A549 (cell line): ENCODE data around the gene PRAC1. TPM values are rescaled to one million over a fixed set of nuclear protein-coding genes. Genes with fewer than 3 reads are reported as not detected.

Experiments
- ATAC-seq, 2 experiments: fragments of 200-7000 bp in 1 of 2; fragments of >200 bp in 1 of 2; cut with Nextera tagmentation in 1 of 2; cut with Tn5 transposase in 1 of 2; 3 replicates each; pipeline versions ENCODE4 v1.8.0 to v1.9.1; 2018 to 2020; ENCODE audit warnings: mild to moderate bottlenecking in 1 of 2, moderate library complexity in 1 of 2
- CTCF ChIA-PET: fragments of 300-600 bp; sonication (Branson Sonifier 250); formaldehyde crosslinking; extraction: SDS; loops from one replicate; lab custom pipeline; 2021; ENCODE audit warnings: antibody characterized with exemption, inconsistent platforms; lab: Yijun Ruan, JAX
- POLR2A ChIA-PET: fragments of 350-600 bp; formaldehyde crosslinking; extraction: SDS; loops from one replicate; lab custom pipeline; 2021; ENCODE audit warnings: antibody characterized with exemption, inconsistent platforms; lab: Yijun Ruan, JAX
- DNase-seq, 2 experiments: peaks; one replicate each; pipeline versions ENCODE4 v3.0.0 to v3.0.0-alpha.2; 2011 to 2016; ENCODE audit warnings: low read depth in 1 of 2, low spot score in 1 of 2
- FAIRE-seq: peaks from 2 replicates; lab custom pipeline; 2011; peaks lifted over from hg19 to GRCh38; lab: Jason Lieb, UNC
- H3K27ac ChIP-seq, 2 experiments: fragments of >200 bp; sonication (Bioruptor Twin); formaldehyde crosslinking; 3 replicates each; pipeline ENCODE4 v1.5.1; 2016 to 2017
- H3K4me1 ChIP-seq: fragments of >200 bp; sonication (Bioruptor Twin); formaldehyde crosslinking; 3 replicates; pipeline ENCODE4 v1.6.1; 2016
- H3K4me2 ChIP-seq: fragments of >200 bp; sonication (Bioruptor Twin); formaldehyde crosslinking; 3 replicates; pipeline ENCODE4 v1.6.1; 2016
- H3K4me3 ChIP-seq: fragments of >200 bp; sonication (Bioruptor Twin); formaldehyde crosslinking; 3 replicates; pipeline ENCODE4 v1.5.1; 2016
- H3K9me3 ChIP-seq: fragments of >200 bp; sonication (Bioruptor Twin); formaldehyde crosslinking; 3 replicates; pipeline ENCODE4 v1.6.1; 2016
- CBX2 ChIP-seq: fragments of 200-600 bp; sonication (generic); IDR thresholded peaks from 2 replicates; pipeline ENCODE4 v1.6.1; 2016; ENCODE audit warnings: low read depth, mild to moderate bottlenecking, borderline replicate concordance
- CBX8 ChIP-seq: fragments of 200-600 bp; sonication (generic); IDR thresholded peaks from 2 replicates; pipeline ENCODE4 v1.6.1; 2016
- CHD4 ChIP-seq: fragments of 200-600 bp; sonication (generic); IDR thresholded peaks from 2 replicates; pipeline ENCODE4 v1.6.1; 2016; ENCODE audit warnings: antibody characterized with exemption, mild to moderate bottlenecking, borderline replicate concordance
- EHF ChIP-seq: fragments of 250-450 bp; sonication (Bioruptor Pico); IDR thresholded peaks from 2 replicates; pipeline ENCODE4 v1.5.0; 2020; ENCODE audit warnings: mild to moderate bottlenecking
- EP300 ChIP-seq, 2 experiments: fragments of >200 bp; sonication (Bioruptor Twin); formaldehyde crosslinking; IDR thresholded peaks; 2 replicates in 1 of 2; 3 replicates in 1 of 2; pipeline ENCODE4 v1.6.1; 2016 to 2017
- FOXS1 ChIP-seq: fragments of 250-450 bp; sonication (Bioruptor Pico); IDR thresholded peaks from 2 replicates; pipeline ENCODE4 v1.5.0; 2020; ENCODE audit warnings: mild to moderate bottlenecking, moderate library complexity
- HEYL ChIP-seq: fragments of 250-450 bp; sonication (Bioruptor Pico); IDR thresholded peaks from 2 replicates; pipeline ENCODE4 v1.8.0; 2021; ENCODE audit warnings: mild to moderate bottlenecking, moderate library complexity
- JUN ChIP-seq, 2 experiments: fragments of >200 bp; sonication (Bioruptor Twin); formaldehyde crosslinking; IDR thresholded peaks; 2 replicates in 1 of 2; 3 replicates in 1 of 2; pipeline ENCODE4 v1.6.1; 2016 to 2017
- MAFK ChIP-seq: fragments of 450-650 bp; IDR thresholded peaks from 2 replicates; pipeline ENCODE4 v1.6.1; 2014; ENCODE audit not compliant: partially characterized antibody
- NR3C1 ChIP-seq: fragments of >200 bp; sonication (Bioruptor Twin); formaldehyde crosslinking; IDR thresholded peaks from 3 replicates; pipeline ENCODE4 v1.6.1; 2017
- POLR2A ChIP-seq: IDR thresholded peaks from 2 replicates; pipeline ENCODE4 v1.6.1; 2012; ENCODE audit warnings: mild to moderate bottlenecking, low read length
- RAD21 ChIP-seq, 2 experiments: fragments of >200 bp in 1 of 2; sonication (Bioruptor Twin) in 1 of 2; formaldehyde crosslinking in 1 of 2; IDR thresholded peaks in 1 of 2; conservative IDR thresholded peaks in 1 of 2; 2 replicates in 1 of 2; 3 replicates in 1 of 2; pipeline ENCODE4 v1.6.1; 2012 to 2018; ENCODE audit warnings: inconsistent platforms in 1 of 2
- RNF2 ChIP-seq: fragments of 200-600 bp; sonication (generic); IDR thresholded peaks from 2 replicates; pipeline ENCODE4 v1.6.1; 2016; ENCODE audit warnings: low read depth, mild to moderate bottlenecking, antibody characterized with exemption, moderate library complexity, borderline replicate concordance
- SREBF2 ChIP-seq: fragments of 450-650 bp; IDR thresholded peaks from 2 replicates; pipeline ENCODE4 v1.6.1; 2014; ENCODE audit warnings: mild to moderate bottlenecking, moderate library complexity
- TFCP2L1 ChIP-seq: fragments of 250-450 bp; sonication (Bioruptor Pico); IDR thresholded peaks from 2 replicates; pipeline ENCODE4 v1.5.0; 2021; ENCODE audit warnings: mild to moderate bottlenecking
- TP53 ChIP-seq: fragments of 250-450 bp; sonication (Bioruptor Pico); IDR thresholded peaks from 2 replicates; pipeline ENCODE4 v1.5.0; 2021; ENCODE audit warnings: mild to moderate bottlenecking, moderate library complexity
- ZFP36 ChIP-seq: fragments of 450-650 bp; IDR thresholded peaks from 2 replicates; pipeline ENCODE4 v1.6.1; 2014; ENCODE audit warnings: borderline replicate concordance; ENCODE audit not compliant: partially characterized antibody
- WGBS: methylation state at CpG from one replicate; pipeline ENCODE4 v1.1.6; 2017; ENCODE audit errors: missing lambda C conversion rate; 5-methylcytosine and 5-hydroxymethylcytosine counted together
- polyA plus RNA-seq, 4 experiments: library from polyadenylated mRNA; depleted of rRNA in 3 of 4; stranded (reverse); fragments of >200 nt; fragmentation: RNase III in 1 of 4; extraction: RNeasy Plus Mini Kit Qiagen cat#74134 plus additional on column Dnase treatment in 1 of 4; gene quantifications; 2 replicates in 3 of 4; 3 replicates in 1 of 4; pipeline ENCODE4 v1.2.3, GENCODE V29; 2011 to 2017
- TF ChIP-seq, protein P1 (sequence below): fragments of 200-600 bp; sonication (generic); IDR thresholded peaks from 2 replicates; pipeline ENCODE4 v1.6.1; 2016; ENCODE audit warnings: antibody characterized with exemption, mild to moderate bottlenecking, moderate library complexity
- TF ChIP-seq, protein P2 (sequence below): IDR thresholded peaks from 2 replicates; pipeline ENCODE4 v1.6.1; 2012; ENCODE audit warnings: low read depth, borderline replicate concordance
- TF ChIP-seq, protein P3 (sequence below): IDR thresholded peaks from 2 replicates; pipeline ENCODE4 v1.6.1; 2012
- TF ChIP-seq, protein P4 (sequence below): IDR thresholded peaks from 2 replicates; pipeline ENCODE4 v1.6.1; 2012
- TF ChIP-seq, protein P5 (sequence below): fragments of >200 bp; sonication (Bioruptor Twin); formaldehyde crosslinking; IDR thresholded peaks from 2 replicates; pipeline ENCODE4 v1.6.1; 2016
- TF ChIP-seq, protein P6 (sequence below): fragments of 450-650 bp; IDR thresholded peaks from 2 replicates; pipeline ENCODE4 v1.6.1; 2014; ENCODE audit warnings: antibody characterized with exemption

Gene PRAC1
- polyA plus RNA-seq, 2 of the 4 experiments (the other 2 are of a cell fraction): not detected

DNA sequence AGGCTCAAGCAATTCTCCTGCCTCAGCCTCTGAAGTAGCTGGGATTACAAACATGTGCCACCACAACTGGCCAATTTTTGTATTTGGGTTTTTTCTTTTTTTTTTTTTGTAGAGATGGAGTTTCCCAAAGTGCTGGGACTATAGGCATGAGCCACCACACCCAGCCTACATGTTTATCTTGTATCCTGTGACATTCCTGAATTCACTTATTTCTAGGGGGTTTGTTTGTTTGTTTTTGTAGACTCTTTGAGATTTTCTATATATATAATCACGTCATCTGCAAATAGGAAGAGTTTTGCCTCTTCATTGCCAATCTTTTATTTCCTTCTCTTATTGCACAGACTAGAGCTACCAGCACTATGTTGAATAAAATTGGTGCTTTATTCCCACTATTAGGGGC is 29.1 kb downstream of the PRAC1 start:
- Histone ChIP-seq H3K4me2 (peak overlapping the region; percentile 22; the same call in 1 of the 3 replicates), H3K4me3 (no peak overlapping the region), H3K9me3 (peaks cover 3% of the 10 kb centered on the region; the same call in 1 of the 3 replicates), H3K27ac (no peak overlapping the region), H3K4me1 (0 out of 3 replicates have a peak, but pooled peaks cover 5% of the 10 kb centered on the region)
- FAIRE-seq (no peak), ATAC-seq (peak in 1 of 2 experiments; percentile 69; a peak in 3 of 6 replicates), DNase-seq (peak in 1 of 2 experiments; percentile 33)
- ChIA-PET CTCF (interaction anchor here (0.6 to 3.5 kb wide), 9 partner anchors 9 to 877 kb away, joined by 3 to 22 read pairs (median 4); no protein-coding TSS in a partner anchor), POLR2A (no interaction called here)
- no peak for TF ChIP-seq SREBF2
- TF ChIP-seq, protein P1, sequence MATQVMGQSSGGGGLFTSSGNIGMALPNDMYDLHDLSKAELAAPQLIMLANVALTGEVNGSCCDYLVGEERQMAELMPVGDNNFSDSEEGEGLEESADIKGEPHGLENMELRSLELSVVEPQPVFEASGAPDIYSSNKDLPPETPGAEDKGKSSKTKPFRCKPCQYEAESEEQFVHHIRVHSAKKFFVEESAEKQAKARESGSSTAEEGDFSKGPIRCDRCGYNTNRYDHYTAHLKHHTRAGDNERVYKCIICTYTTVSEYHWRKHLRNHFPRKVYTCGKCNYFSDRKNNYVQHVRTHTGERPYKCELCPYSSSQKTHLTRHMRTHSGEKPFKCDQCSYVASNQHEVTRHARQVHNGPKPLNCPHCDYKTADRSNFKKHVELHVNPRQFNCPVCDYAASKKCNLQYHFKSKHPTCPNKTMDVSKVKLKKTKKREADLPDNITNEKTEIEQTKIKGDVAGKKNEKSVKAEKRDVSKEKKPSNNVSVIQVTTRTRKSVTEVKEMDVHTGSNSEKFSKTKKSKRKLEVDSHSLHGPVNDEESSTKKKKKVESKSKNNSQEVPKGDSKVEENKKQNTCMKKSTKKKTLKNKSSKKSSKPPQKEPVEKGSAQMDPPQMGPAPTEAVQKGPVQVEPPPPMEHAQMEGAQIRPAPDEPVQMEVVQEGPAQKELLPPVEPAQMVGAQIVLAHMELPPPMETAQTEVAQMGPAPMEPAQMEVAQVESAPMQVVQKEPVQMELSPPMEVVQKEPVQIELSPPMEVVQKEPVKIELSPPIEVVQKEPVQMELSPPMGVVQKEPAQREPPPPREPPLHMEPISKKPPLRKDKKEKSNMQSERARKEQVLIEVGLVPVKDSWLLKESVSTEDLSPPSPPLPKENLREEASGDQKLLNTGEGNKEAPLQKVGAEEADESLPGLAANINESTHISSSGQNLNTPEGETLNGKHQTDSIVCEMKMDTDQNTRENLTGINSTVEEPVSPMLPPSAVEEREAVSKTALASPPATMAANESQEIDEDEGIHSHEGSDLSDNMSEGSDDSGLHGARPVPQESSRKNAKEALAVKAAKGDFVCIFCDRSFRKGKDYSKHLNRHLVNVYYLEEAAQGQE: no peak
- TF ChIP-seq, protein P2, sequence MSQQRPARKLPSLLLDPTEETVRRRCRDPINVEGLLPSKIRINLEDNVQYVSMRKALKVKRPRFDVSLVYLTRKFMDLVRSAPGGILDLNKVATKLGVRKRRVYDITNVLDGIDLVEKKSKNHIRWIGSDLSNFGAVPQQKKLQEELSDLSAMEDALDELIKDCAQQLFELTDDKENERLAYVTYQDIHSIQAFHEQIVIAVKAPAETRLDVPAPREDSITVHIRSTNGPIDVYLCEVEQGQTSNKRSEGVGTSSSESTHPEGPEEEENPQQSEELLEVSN: no peak
- TF ChIP-seq TP53 (CRISPR knock-in tag): no peak
- no peak for TF ChIP-seq CHD4
- WGBS: 47% methylated on average over 1 of the region's 1 CpG

DNA sequence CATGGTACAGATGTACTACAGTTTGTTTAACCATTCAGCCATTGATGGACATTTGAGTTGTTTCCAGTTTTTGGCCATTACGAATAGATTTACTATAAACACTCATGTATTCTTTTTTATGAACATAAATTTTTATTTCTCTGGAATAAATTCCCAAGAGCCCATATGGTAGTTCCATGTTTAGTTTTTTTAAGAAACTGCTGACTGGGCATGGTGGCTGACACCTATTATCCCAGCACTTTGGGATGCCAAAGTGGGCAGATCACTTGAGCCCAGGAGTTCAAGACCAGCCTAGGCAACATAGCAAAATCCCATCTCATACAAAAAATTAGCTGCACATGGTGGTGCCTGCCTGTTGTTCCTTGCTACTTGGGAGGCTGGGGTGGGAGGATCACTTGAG is 30.3 kb downstream of the PRAC1 start:
- Histone ChIP-seq H3K4me2 (no peak overlapping the region), H3K9me3 (peaks cover 3% of the 10 kb centered on the region; the same call in 1 of the 3 replicates), H3K4me1 (0 out of 3 replicates have a peak, but pooled peaks cover 5% of the 10 kb centered on the region), H3K27ac (no peak overlapping the region), H3K4me3 (no peak overlapping the region)
- ATAC-seq: no peak
- DNase-seq: no peak
- 69% methylated on average over 1 of the region's 1 CpG for WGBS
- ChIA-PET POLR2A (no interaction called here), CTCF (interaction anchor here (0.8 to 0.9 kb wide), 3 partner anchors 13 to 187 kb away, joined by 3 read pairs; no protein-coding TSS in a partner anchor)
- FAIRE-seq: no peak
- TF ChIP-seq FOXS1 (CRISPR knock-in tag): no peak
- TF ChIP-seq MAFK: peak; percentile 83
- no peak for TF ChIP-seq EP300 (IDR thresholded peaks at IDR 0.05)
- TF ChIP-seq, protein P3, sequence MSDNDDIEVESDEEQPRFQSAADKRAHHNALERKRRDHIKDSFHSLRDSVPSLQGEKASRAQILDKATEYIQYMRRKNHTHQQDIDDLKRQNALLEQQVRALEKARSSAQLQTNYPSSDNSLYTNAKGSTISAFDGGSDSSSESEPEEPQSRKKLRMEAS: no peak
- TF ChIP-seq, protein P4, sequence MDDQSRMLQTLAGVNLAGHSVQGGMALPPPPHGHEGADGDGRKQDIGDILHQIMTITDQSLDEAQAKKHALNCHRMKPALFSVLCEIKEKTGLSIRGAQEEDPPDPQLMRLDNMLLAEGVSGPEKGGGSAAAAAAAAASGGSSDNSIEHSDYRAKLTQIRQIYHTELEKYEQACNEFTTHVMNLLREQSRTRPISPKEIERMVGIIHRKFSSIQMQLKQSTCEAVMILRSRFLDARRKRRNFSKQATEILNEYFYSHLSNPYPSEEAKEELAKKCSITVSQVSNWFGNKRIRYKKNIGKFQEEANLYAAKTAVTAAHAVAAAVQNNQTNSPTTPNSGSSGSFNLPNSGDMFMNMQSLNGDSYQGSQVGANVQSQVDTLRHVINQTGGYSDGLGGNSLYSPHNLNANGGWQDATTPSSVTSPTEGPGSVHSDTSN: no peak
- no peak for TF ChIP-seq CBX8
- no peak for TF ChIP-seq EHF (CRISPR knock-in tag)

DNA sequence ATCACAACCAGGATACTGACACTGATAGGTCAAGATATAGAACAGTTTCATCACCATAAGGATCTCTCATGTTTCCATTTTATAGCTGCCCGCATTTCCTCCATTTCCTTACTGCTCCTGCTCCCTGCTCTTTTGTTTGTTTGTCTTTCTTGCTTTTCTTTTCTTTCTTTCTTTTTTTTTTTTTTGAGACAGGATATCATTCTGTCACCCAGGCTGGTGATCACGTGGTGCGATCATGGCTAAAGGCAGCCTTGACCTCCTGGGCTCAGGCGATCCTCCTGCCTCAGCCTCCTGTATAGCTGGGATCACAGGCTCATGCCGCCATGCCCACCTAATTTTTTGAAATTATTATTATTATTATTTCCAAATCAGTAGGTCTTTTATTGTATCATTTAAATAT is 31.7 kb downstream of the PRAC1 start:
- POLR2A ChIA-PET: no interaction called here
- Histone ChIP-seq H3K9me3 (peaks cover 3% of the 10 kb centered on the region; the same call in 1 of the 3 replicates), H3K4me2 (no peak overlapping the region), H3K4me1 (0 out of 3 replicates have a peak, but pooled peaks cover 5% of the 10 kb centered on the region), H3K4me3 (no peak overlapping the region), H3K27ac (no peak overlapping the region)
- CTCF ChIA-PET: interaction anchor here (0.6 to 1.7 kb wide), 3 partner anchors 13 to 114 kb away, joined by 3 to 4 read pairs (median 3); no protein-coding TSS in a partner anchor
- FAIRE-seq (no peak), ATAC-seq (no peak), DNase-seq (no peak)
- 88% methylated on average over 5 of the region's 5 CpGs for WGBS
- TF ChIP-seq TFCP2L1 (no peak), RNF2 (no peak), POLR2A (no peak), ZFP36 (no peak), CBX2 (no peak), SREBF2 (no peak), HEYL (CRISPR knock-in tag) (no peak), NR3C1 (no peak), RAD21 (conservative IDR thresholded peaks at IDR 0.05 in 1 of 2, IDR thresholded peaks at IDR 0.05 in 1 of 2) (no peak), JUN (IDR thresholded peaks at IDR 0.05) (no peak), CBX8 (no peak)
- TF ChIP-seq, protein P5, sequence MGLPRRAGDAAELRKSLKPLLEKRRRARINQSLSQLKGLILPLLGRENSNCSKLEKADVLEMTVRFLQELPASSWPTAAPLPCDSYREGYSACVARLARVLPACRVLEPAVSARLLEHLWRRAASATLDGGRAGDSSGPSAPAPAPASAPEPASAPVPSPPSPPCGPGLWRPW: no peak
- TF ChIP-seq, protein P1: no peak
- TF ChIP-seq, protein P6, sequence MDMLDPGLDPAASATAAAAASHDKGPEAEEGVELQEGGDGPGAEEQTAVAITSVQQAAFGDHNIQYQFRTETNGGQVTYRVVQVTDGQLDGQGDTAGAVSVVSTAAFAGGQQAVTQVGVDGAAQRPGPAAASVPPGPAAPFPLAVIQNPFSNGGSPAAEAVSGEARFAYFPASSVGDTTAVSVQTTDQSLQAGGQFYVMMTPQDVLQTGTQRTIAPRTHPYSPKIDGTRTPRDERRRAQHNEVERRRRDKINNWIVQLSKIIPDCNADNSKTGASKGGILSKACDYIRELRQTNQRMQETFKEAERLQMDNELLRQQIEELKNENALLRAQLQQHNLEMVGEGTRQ: no peak
